K562 (cell line): ENCODE results near the gene GDF15. TPM values are rescaled to one million over a fixed set of nuclear protein-coding genes. Genes with fewer than 3 reads are reported as not detected.

Experiments used
- ARNT ChIP-seq, 2 experiments: fragments of 450-650 bp; IDR thresholded peaks; 2 replicates each; pipeline ENCODE4 v1.6.1; 2016; ENCODE audit warnings: mild to moderate bottlenecking in 1 of 2
- BRD4 ChIP-seq: fragments of 200-600 bp; sonication (generic); IDR thresholded peaks from 2 replicates; pipeline ENCODE4 v1.6.1; 2017; ENCODE audit warnings: inconsistent platforms
- DACH1 ChIP-seq: fragments of 450-650 bp; IDR thresholded peaks from 2 replicates; pipeline ENCODE4 v1.6.1; 2018; ENCODE audit not compliant: partially characterized antibody
- JUND ChIP-seq, 2 experiments: IDR thresholded peaks; 2 replicates in 1 of 2; 3 replicates in 1 of 2; pipeline ENCODE4 v1.6.1; 2011; ENCODE audit warnings: borderline replicate concordance in 2 of 2, low read depth in 2 of 2, low read length in 2 of 2, improper control_type of control experiment in 1 of 2, missing biosample characterization in 1 of 2, missing genetic modification characterization in 1 of 2, missing genetic modification reagents in 1 of 2
- KDM4B ChIP-seq, 2 experiments: fragments of 450-650 bp in 1 of 2; sonication (generic) in 1 of 2; IDR thresholded peaks; 2 replicates each; pipeline ENCODE4 v1.6.1; 2016 to 2017; ENCODE audit warnings: borderline replicate concordance in 2 of 2, antibody characterized with exemption in 1 of 2, low read depth in 1 of 2, mild to moderate bottlenecking in 1 of 2
- LEF1 ChIP-seq: fragments of 450-650 bp; IDR thresholded peaks from 2 replicates; pipeline ENCODE4 v1.6.1; 2016; ENCODE audit warnings: mild to moderate bottlenecking
- NRF1 ChIP-seq, 2 experiments: fragments of 450-650 bp; IDR thresholded peaks in 1 of 2; conservative IDR thresholded peaks in 1 of 2; 2 replicates each; pipeline ENCODE4 v1.6.1; 2014; ENCODE audit warnings: mild to moderate bottlenecking in 2 of 2
- OTX1 ChIP-seq: fragments of 450-650 bp; formaldehyde crosslinking; IDR thresholded peaks from 2 replicates; pipeline ENCODE4 v1.4.0; 2022; ENCODE audit warnings: mild to moderate bottlenecking
- RAD21 ChIP-seq, 2 experiments: fragments of 250-450 bp in 1 of 2; fragments of 450-650 bp in 1 of 2; sonication (Bioruptor Pico) in 1 of 2; formaldehyde crosslinking in 1 of 2; IDR thresholded peaks in 1 of 2; conservative IDR thresholded peaks in 1 of 2; 2 replicates each; pipeline versions ENCODE4 v1.4.0 to v1.8.0; 2020 to 2022; ENCODE audit warnings: mild to moderate bottlenecking in 2 of 2, moderate library complexity in 1 of 2
- RBM25 ChIP-seq: fragments of 200-400 bp; formaldehyde crosslinking; IDR thresholded peaks from 2 replicates; pipeline ENCODE4 v1.6.1; 2018; ENCODE audit warnings: low read length, low read depth, moderate library complexity; ENCODE audit not compliant: severe bottlenecking
- SRF ChIP-seq, 2 experiments: fragments of 250-450, 450-650 bp in 1 of 2; sonication (Bioruptor Pico) in 1 of 2; sonication (generic) in 1 of 2; formaldehyde crosslinking; IDR thresholded peaks; 2 replicates each; pipeline versions ENCODE4 v1.5.0 to v1.5.1; 2020 to 2022; ENCODE audit warnings: mild to moderate bottlenecking in 1 of 2, missing genetic modification reagents in 1 of 2
- TAF1 ChIP-seq: IDR thresholded peaks from 2 replicates; pipeline ENCODE4 v1.6.1; 2011; ENCODE audit warnings: mild to moderate bottlenecking, low read length, moderate library complexity; ENCODE audit not compliant: insufficient read depth, control insufficient read depth, severe bottlenecking; ENCODE audit errors: extremely low read depth
- TEAD1 ChIP-seq, 2 experiments: fragments of 450-650 bp in 1 of 2; sonication (generic) in 1 of 2; formaldehyde crosslinking; IDR thresholded peaks; 2 replicates each; pipeline versions ENCODE4 v1.4.0 to v1.8.0; 2020 to 2022; ENCODE audit warnings: mild to moderate bottlenecking in 2 of 2, missing genetic modification reagents in 1 of 2
- TRIM24 ChIP-seq, 2 experiments: fragments of 450-650 bp; IDR thresholded peaks; 2 replicates each; pipeline ENCODE4 v1.6.1; 2016
- ZFP36 ChIP-seq: fragments of 150-350 bp; IDR thresholded peaks from 2 replicates; pipeline ENCODE4 v1.6.1; 2018; ENCODE audit warnings: low read length, low read depth; ENCODE audit not compliant: partially characterized antibody
- ZNF224 ChIP-seq: sonication (generic); formaldehyde crosslinking; IDR thresholded peaks from 2 replicates; pipeline ENCODE4 v1.8.0; 2022; ENCODE audit warnings: mild to moderate bottlenecking, missing genetic modification reagents
- ZNF764 ChIP-seq: fragments of 250-450 bp; sonication (Bioruptor Pico); IDR thresholded peaks from 2 replicates; pipeline ENCODE4 v1.4.0; 2020; ENCODE audit warnings: low read depth, mild to moderate bottlenecking, moderate library complexity
- polyA plus RNA-seq, 8 experiments: library from polyadenylated mRNA; depleted of rRNA in 4 of 8; stranded (reverse) in 5 of 8; unstranded in 3 of 8; fragments of >200 nt; fragmentation: Nextera tagmentation in 2 of 8; fragmentation: Illumina TruSeq in 1 of 8; extraction: Ambion mirVana in 2 of 8; extraction: Trizol in 1 of 8; gene quantifications; 2 replicates each; pipeline versions ENCODE4 v1.2.1 to v1.2.3, GENCODE V29; 2011 to 2014; ENCODE audit warnings: inconsistent platforms in 1 of 8, missing spikeins in 1 of 8
- total RNA-seq, 7 experiments: library from RNA; depleted of rRNA in 6 of 7; stranded (reverse); fragments of >200 nt in 6 of 7; fragmentation: Illumina TruSeq in 2 of 7; extraction: Trizol in 2 of 7; gene quantifications; 2 replicates each; pipeline versions ENCODE4 v1.2.1 to v1.2.3, GENCODE V29; 2011 to 2021; ENCODE audit warnings: low replicate concordance in 1 of 7
- TF ChIP-seq, protein P1 (sequence below), 2 experiments: fragments of 450-650 bp in 1 of 2; sonication (generic) in 1 of 2; formaldehyde crosslinking; conservative IDR thresholded peaks; 2 replicates each; pipeline versions ENCODE4 v1.4.0 to v1.8.1; 2020 to 2022; ENCODE audit warnings: mild to moderate bottlenecking in 1 of 2, missing genetic modification reagents in 1 of 2
- TF ChIP-seq, protein P2 (sequence below), 2 experiments: fragments of 450-650 bp; IDR thresholded peaks; 2 replicates each; pipeline ENCODE4 v1.6.1; 2018; ENCODE audit warnings: mild to moderate bottlenecking in 2 of 2, low read depth in 1 of 2; ENCODE audit not compliant: partially characterized antibody in 2 of 2
- TF ChIP-seq, protein P3 (sequence below): fragments of 200-800 bp; sonication (Bioruptor generic); IDR thresholded peaks from 2 replicates; pipeline ENCODE4 v1.6.1; 2017; ENCODE audit warnings: missing genetic modification characterization, missing compliant biosample characterization

The GDF15 gene
- total and polyA plus RNA-seq, 9 of the 15 experiments (the other 6 are each of a cell fraction or from before 2014, with no cell fraction given): 2.3 to 82.4 (median 12.5) TPM

DNA sequence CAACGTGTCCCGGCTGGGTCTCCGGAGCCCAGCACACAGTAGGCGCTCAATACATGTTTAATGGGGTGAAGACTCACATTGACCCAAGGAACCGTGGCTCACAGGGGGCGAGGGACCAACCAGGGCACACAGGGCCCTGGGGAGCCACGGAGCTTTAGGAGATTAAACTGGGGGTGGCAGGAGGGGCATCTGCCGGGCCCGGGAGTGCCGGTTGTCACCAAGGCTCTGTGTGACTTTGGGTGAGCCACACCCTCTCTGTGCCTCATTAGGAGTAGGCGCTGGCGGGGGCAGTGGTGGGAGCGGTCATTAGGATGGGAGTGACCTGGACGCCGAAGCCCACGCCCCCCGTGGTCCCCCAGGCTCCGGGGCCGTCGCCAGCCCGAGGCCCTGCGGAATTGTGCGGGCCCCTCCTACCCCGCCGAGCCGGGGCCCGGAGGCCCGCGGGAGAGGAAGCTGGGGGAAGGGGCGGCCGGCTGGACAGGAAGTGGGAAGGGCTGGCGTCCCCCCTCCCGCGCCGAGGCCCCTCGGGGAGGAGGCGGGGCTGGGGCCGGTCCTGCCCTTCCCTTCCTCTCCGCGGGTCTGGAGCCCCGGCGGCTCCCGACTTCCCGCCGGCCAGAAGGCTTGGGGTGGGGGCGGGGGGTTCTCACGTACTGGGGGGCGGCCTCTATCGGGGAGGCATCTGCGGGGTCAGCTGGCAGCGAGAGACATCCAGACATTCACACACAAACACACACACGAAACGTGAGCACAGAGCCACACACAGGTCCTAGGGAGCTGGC lies 31.5 kb downstream of the GDF15 start (continued):
- TF ChIP-seq, protein P1, sequence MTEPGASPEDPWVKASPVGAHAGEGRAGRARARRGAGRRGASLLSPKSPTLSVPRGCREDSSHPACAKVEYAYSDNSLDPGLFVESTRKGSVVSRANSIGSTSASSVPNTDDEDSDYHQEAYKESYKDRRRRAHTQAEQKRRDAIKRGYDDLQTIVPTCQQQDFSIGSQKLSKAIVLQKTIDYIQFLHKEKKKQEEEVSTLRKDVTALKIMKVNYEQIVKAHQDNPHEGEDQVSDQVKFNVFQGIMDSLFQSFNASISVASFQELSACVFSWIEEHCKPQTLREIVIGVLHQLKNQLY (CRISPR knock-in tag; conservative IDR thresholded peaks at IDR 0.05): peak in 1 of 2 experiments; percentile 79; a peak in 1 of 4 replicates
- no peak for TF ChIP-seq ZNF764 (CRISPR knock-in tag)
- TF ChIP-seq BRD4: peak; percentile 94
- TF ChIP-seq ARNT (IDR thresholded peaks at IDR 0.05): peak; percentile 36 to 81; a peak in 2 of 4 replicates
- TF ChIP-seq, protein P2, sequence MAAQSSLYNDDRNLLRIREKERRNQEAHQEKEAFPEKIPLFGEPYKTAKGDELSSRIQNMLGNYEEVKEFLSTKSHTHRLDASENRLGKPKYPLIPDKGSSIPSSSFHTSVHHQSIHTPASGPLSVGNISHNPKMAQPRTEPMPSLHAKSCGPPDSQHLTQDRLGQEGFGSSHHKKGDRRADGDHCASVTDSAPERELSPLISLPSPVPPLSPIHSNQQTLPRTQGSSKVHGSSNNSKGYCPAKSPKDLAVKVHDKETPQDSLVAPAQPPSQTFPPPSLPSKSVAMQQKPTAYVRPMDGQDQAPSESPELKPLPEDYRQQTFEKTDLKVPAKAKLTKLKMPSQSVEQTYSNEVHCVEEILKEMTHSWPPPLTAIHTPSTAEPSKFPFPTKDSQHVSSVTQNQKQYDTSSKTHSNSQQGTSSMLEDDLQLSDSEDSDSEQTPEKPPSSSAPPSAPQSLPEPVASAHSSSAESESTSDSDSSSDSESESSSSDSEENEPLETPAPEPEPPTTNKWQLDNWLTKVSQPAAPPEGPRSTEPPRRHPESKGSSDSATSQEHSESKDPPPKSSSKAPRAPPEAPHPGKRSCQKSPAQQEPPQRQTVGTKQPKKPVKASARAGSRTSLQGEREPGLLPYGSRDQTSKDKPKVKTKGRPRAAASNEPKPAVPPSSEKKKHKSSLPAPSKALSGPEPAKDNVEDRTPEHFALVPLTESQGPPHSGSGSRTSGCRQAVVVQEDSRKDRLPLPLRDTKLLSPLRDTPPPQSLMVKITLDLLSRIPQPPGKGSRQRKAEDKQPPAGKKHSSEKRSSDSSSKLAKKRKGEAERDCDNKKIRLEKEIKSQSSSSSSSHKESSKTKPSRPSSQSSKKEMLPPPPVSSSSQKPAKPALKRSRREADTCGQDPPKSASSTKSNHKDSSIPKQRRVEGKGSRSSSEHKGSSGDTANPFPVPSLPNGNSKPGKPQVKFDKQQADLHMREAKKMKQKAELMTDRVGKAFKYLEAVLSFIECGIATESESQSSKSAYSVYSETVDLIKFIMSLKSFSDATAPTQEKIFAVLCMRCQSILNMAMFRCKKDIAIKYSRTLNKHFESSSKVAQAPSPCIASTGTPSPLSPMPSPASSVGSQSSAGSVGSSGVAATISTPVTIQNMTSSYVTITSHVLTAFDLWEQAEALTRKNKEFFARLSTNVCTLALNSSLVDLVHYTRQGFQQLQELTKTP (IDR thresholded peaks at IDR 0.05; ENCODE audit: low read depth in 1 of 2, partially characterized antibody in 2 of 2): peak in 1 of 2 experiments; percentile 46
- TF ChIP-seq DACH1: peak; percentile 71
- TF ChIP-seq TAF1: peak; percentile 74
- no peak for TF ChIP-seq OTX1
- TF ChIP-seq ZNF224 (CRISPR knock-in tag): no peak
- no peak for TF ChIP-seq JUND (IDR thresholded peaks at IDR 0.05; ENCODE audit: borderline replicate concordance, low read depth, low read length)
- no peak for TF ChIP-seq JUND (tag; IDR thresholded peaks at IDR 0.05; ENCODE audit: borderline replicate concordance, low read depth, low read length)
- TF ChIP-seq RBM25: peak; percentile 46
- TF ChIP-seq ZFP36: peak; percentile 94
- TF ChIP-seq LEF1: 0 out of 2 replicates have a peak, but pooled peaks have one; percentile 11
- peak in 1 of 2 experiments; percentile 33; a peak in 1 of 4 replicates for TF ChIP-seq TRIM24 (IDR thresholded peaks at IDR 0.05)
- TF ChIP-seq TEAD1 (CRISPR knock-in tag; IDR thresholded peaks at IDR 0.05): peak in 1 of 2 experiments; percentile 49; a peak in 2 of 4 replicates
- peak in 1 of 2 experiments; percentile 92; a peak in 2 of 4 replicates for TF ChIP-seq KDM4B (IDR thresholded peaks at IDR 0.05; ENCODE audit: borderline replicate concordance in 2 of 2, low read depth in 1 of 2)
- TF ChIP-seq, protein P3, sequence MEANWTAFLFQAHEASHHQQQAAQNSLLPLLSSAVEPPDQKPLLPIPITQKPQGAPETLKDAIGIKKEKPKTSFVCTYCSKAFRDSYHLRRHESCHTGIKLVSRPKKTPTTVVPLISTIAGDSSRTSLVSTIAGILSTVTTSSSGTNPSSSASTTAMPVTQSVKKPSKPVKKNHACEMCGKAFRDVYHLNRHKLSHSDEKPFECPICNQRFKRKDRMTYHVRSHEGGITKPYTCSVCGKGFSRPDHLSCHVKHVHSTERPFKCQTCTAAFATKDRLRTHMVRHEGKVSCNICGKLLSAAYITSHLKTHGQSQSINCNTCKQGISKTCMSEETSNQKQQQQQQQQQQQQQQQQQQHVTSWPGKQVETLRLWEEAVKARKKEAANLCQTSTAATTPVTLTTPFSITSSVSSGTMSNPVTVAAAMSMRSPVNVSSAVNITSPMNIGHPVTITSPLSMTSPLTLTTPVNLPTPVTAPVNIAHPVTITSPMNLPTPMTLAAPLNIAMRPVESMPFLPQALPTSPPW: peak; percentile 89
- peak in 1 of 2 experiments; percentile 23; a peak in 2 of 4 replicates for TF ChIP-seq NRF1 (conservative IDR thresholded peaks at IDR 0.05 in 1 of 2, IDR thresholded peaks at IDR 0.05 in 1 of 2)
- no peak for TF ChIP-seq RAD21 (CRISPR knock-in tag; conservative IDR thresholded peaks at IDR 0.05 in 1 of 2, IDR thresholded peaks at IDR 0.05 in 1 of 2)
- peak in 1 of 2 experiments; percentile 24; a peak in 1 of 4 replicates for TF ChIP-seq SRF (CRISPR knock-in tag; IDR thresholded peaks at IDR 0.05)
